ENCODE data around the gene PHC1.
"Not testable (repeated sequence)": the region's sequence is repeated elsewhere in the genome, so short reads cannot be mapped to it uniquely, and the experiment has no call there.

The PHC1 gene

DNA sequence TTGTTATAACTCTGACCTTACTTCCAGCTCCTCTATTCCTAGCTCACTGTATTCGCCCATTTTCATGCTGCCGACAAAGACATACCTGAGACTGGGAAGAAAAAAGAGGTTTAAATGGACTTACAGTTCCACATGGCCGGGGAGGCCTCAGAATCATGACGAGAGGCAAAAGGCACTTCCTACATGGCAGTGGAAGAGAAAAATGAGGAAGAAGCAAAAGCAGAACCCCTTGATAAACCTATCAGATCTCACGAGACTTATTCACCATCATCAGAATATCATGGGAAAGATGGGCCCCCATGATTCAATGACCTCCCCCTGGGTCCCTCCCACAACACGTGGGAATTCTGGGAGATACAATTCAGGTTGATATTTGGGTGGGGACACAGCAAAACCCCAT lies 14.5 kb upstream of the PHC1 start:
- no peak for DNase-seq
- TF ChIP-seq POLR2A (IDR thresholded peaks at IDR 0.05; ENCODE audit: low read length) (no peak), GATA1 (IDR thresholded peaks at IDR 0.05; ENCODE audit: low read depth, low read length) (no peak)

DNA sequence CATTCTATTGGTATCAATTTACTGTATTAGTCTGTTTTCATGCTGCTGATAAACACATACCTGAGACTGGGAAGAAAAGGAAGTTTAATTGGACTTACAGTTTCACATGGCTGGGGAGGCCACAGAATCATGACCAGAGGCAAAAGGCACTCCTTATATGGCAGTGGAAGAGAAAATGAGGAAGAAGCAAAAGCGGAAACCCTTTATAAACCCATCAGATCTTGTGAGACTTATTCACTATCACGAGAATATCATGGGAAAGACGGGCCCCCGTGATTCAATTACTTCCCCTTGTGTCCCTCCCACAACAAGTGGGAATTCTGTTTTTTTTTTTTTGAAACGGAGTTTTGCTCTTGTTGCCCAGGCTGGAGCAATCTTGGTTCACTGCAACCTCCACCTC lies 11.6 kb upstream of the PHC1 start:
- DNase-seq: not testable (repeated sequence)

DNA sequence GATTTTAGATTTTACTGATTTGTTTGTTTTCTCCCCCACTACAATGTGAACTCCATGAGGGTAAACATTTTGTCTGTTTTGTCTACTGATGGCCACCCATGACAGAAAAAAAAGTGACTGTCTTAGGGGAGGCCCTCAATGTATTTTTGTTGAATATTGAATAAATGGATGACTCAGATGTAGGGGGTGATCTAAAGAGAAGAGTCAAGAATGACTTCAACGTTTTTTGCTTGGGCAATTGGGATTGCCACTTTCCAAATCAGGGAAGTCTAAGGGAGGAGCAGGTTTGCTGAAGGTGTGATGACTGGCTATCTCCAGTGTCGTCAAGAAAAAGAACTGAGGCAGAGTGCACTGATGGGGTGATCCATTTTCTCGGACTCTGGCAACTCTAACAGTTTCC lies 10.7 kb upstream of the PHC1 start:
- no peak for TF ChIP-seq POLR2A (IDR thresholded peaks at IDR 0.05; ENCODE audit: low read length)
- TF ChIP-seq GATA1 (IDR thresholded peaks at IDR 0.05; ENCODE audit: low read depth, low read length): no peak
- DNase-seq: no peak

DNA sequence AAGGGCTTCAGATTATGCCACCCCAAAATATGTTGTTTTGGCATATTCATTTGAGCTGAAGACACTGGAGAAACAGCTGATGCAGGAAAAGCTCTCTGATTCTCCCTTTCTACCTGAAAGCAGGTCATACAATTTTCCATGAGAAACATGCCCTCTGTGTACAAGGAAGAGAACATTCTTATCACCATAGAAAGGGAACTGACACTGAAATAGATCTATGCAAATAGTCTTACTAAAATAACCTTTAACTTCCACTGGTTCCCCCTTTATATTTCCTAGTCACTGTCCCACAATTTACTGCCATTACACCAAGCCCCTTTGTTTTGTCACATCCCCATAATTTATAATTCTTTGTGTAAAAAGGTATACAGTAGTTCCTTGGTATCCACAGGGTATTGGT lies 9.6 kb upstream of the PHC1 start:
- TF ChIP-seq POLR2A (IDR thresholded peaks at IDR 0.05; ENCODE audit: low read length) (no peak), GATA1 (IDR thresholded peaks at IDR 0.05; ENCODE audit: low read depth, low read length) (no peak)

DNA sequence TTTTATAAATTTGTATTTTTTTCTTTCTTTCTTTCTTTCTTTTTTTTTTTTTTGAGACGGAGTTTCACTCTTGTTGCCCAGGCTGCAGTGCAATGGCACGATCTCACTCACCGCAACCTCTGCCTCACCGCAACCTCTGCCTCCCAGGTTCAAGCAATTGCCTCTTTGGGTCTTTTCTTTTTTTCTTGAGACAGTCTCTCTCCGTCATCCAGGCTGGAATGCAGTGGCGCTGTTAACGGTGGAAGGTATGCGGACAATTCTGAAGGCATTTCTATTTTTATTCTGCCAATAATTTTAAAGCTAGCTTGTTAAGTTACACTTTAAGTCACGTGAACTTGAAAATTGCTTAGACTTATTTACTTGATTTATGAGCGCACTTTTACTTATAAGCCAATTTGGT lies 8.8 kb upstream of the PHC1 start:
- no peak for TF ChIP-seq POLR2A (IDR thresholded peaks at IDR 0.05; ENCODE audit: low read length)
- DNase-seq: no peak

More for the DNA sequence above, 9.6 kb upstream of the PHC1 start:
- no peak for DNase-seq

DNA sequence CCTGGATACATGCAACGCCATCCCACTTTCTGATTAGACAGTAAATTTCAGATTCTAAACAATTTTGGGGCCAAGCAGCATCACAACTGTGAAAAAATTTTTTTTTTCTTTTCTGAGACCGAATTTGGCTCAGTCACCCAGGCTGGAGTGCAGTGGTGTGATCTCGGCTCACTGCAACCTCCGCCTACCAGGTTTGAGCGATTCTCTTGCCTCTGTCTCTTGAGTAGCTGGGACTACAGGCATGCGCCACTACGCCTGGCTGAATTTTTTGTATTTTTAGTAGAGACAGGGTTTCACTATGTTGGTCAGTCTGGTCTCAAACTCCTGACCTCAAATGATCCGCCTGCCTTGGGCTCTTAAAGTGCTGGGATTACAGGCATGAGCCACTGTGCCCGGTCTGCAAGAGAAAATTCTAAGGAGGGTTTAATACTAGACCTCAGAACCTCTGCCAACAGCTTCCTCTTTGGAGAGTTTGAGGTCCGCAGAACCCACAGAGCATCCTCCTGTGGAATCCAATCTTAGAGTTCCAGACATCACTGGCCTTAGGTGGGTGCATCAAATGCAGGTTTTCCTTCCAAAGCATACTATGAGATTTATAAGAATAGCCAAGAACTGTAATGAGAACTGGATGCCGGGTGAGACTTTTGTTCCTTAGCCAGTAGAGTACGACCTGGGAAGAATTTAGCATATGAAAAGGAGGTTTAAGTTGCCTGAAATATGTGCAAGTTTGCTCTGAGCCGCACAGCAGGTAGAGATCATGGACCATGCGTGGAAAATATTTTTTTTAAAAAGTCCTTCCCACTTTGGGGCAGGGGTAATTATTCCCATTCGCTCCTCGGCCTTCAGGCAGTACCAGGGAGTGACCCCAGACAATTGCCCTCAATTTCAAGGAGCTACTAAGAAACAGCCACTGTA lies 7.8 kb upstream of the PHC1 start:
- no peak for DNase-seq
- TF ChIP-seq GATA1 (IDR thresholded peaks at IDR 0.05; ENCODE audit: low read depth, low read length): no peak
- TF ChIP-seq POLR2A (IDR thresholded peaks at IDR 0.05; ENCODE audit: low read length): no peak

DNA sequence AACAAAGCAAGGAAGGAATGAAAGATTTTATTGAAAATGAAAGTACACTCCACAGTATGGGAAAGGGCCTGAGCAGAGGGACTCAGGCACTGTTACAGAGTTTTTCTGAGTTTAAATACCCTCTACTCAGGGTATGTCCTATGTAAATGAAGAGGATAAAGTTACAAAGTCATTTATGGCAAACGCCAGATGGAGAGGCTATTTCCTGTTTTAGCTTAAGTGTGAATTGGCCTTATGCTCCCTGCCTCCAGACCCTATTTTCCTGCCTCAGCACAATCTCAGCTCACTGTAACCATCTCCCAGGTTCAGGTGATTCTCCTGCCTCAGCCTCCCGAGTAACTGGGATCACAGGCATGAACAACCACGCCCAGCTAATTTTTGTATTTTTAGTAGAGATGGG lies 6.8 kb upstream of the PHC1 start:
- no peak for TF ChIP-seq POLR2A (IDR thresholded peaks at IDR 0.05; ENCODE audit: low read length)
- no peak for TF ChIP-seq GATA1 (IDR thresholded peaks at IDR 0.05; ENCODE audit: low read depth, low read length)
- DNase-seq: no peak

DNA sequence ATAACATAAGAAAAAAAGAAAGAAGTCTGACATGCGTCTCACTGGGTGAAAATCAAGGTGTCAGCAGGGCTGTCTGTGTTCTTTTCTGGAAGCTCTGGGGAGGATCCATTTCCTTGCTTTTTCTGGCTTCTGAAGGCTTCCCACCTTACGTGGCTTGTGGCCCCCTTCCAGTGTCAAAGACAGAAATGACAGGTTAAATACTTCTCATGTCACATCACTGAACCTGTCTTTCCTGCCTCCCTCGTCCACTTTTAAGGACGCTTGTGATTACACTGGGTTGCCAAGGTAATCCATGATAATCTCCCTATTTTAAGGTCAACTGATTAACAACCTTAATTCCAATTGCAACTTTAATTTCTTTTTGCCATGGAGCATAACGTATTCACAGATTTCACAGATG lies 4.6 kb upstream of the PHC1 start:
- DNase-seq: no peak
- TF ChIP-seq POLR2A (IDR thresholded peaks at IDR 0.05; ENCODE audit: low read length) (no peak), GATA1 (IDR thresholded peaks at IDR 0.05; ENCODE audit: low read depth, low read length) (no peak)

DNA sequence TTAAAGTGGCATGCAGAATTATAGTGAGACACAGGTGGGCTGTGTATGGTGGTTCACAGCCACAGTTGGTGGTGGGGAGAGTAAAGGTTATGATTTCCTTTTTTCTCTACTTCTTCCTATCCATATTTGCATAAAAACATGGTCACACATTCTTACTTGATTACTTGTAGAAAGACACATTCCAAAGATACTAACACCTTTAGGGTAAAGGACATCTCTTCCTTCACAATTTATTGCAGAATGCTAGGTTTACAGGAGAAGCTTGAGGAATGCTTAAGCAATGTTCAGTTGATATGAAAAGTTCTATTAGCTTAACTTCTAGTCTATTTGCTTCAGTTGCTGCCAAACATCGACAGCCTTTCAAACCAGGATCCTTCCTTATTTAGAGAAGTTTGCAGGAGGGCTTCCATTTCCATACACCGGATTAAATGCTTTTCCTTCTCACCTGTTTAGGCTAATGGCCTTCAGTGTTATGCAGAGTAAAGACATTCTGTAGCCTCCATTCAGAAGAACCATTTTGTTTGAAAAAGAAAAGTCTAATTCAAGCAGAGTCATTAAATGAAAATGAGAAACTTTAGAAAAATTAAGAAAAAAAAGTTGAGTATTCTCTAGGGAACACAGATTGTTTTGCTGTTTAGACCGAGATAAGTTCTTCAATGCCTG lies 2.6 kb upstream of the PHC1 start:
- no peak for DNase-seq
- no peak for TF ChIP-seq POLR2A (IDR thresholded peaks at IDR 0.05; ENCODE audit: low read length)
- no peak for TF ChIP-seq GATA1 (IDR thresholded peaks at IDR 0.05; ENCODE audit: low read depth, low read length)

DNA sequence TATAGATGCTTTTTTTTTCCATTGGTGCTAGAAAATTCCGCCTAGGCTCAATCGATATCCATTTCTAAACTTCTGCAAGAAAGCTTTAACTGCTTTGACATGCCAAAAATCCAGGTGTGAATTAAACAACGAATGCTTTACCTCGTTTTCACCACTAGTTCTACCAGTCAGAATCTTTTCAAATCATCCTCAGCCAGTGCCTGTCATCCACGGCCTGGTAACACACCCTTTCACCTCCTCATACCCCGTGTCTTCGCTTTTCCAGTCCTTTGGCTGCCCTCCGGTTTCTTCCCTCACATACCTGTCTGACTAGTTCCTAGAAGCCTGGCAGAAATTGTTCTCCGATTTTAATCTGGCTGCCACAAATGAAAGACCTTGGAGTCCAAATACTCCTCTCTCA lies 1.4 kb upstream of the PHC1 start:
- peak; percentile 7 to 16 for DNase-seq

DNA sequence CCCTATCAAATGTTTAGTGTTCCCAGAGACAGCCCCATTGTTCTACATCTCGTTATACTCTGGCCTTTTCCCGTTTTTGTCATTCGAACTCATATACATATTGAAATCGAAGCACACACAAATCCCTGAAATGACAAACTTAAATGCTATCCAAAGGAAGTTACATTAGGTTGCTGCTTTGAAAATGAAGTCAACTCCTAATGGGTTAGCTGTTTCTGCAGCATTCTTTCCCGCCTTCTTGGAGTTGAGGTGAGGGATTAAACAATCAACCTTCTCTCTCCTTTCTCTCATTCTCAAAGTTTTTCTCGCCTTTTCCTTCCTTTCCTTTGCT lies 642 bp upstream of the PHC1 start:
- no peak for TF ChIP-seq GATA1 (IDR thresholded peaks at IDR 0.05; ENCODE audit: low read depth, low read length)
- TF ChIP-seq POLR2A (IDR thresholded peaks at IDR 0.05; ENCODE audit: low read length): no peak
- peak in 1 of 2 experiments; percentile 31 for DNase-seq

More for the DNA sequence above, 1.4 kb upstream of the PHC1 start:
- TF ChIP-seq POLR2A (IDR thresholded peaks at IDR 0.05; ENCODE audit: low read length) (no peak), GATA1 (IDR thresholded peaks at IDR 0.05; ENCODE audit: low read depth, low read length) (no peak)

DNA sequence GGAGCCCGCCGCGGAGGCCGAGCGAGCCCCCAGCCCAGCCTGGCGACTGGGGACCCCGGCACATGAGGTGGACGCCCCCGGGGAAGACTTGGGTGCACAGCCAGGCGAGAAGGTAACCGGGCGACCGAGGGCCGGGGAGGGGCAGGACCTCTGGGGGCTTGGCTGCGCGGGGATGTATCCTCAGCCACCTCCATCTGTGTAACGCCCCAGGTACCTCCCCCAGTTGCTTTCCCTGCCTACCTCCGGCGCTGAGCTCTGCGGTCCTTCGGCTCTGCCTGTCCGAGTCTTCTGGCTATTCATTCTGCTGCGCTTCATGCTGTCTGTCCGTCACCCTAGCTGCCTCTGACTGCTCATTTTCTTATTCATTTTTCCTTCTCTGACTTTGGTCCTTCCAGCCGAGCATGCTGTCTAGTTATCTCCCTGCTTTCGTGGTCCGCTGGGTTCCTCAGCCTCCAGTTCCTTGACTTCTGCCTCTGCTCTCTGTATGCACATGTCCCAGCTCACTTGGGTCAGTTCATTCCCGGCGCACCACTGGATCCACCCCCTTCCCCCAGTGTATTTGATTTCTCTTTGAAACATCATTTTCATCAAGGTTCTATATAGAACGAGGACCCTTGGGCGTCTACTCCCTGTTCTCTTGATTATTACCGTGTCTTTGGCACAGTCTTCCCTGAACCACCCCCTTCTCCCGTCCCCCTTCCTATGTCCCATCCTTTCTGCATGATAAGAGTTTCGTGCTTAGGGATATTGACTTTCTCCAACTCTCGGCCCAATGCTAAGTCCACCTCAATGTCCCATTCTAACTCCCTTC lies 612 bp downstream of the PHC1 start:
- peak; percentile 40 to 44 for DNase-seq
- TF ChIP-seq POLR2A (IDR thresholded peaks at IDR 0.05; ENCODE audit: low read length): no peak
- no peak for TF ChIP-seq GATA1 (IDR thresholded peaks at IDR 0.05; ENCODE audit: low read depth, low read length)

DNA sequence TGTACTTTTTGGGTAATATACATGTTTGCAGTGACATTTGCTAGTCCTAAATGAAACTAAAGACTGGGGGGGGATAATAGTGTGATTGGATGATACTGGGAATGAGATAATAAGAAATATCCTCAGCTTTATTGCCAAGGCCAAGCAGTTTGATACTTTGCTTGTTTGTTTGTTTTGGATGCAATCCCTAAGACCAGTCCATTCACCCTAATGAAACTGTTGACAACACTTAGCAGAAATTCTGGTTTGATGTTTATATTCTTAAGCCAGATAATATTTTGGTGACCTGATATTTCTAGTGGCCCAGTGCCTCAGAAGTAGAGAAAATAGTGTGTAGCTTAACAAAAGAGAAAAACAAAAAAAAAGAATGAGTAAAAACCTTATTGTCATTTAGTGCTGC lies 1.8 kb downstream of the PHC1 start:
- no peak for DNase-seq
- TF ChIP-seq POLR2A (IDR thresholded peaks at IDR 0.05; ENCODE audit: low read length) (no peak), GATA1 (IDR thresholded peaks at IDR 0.05; ENCODE audit: low read depth, low read length) (no peak)

DNA sequence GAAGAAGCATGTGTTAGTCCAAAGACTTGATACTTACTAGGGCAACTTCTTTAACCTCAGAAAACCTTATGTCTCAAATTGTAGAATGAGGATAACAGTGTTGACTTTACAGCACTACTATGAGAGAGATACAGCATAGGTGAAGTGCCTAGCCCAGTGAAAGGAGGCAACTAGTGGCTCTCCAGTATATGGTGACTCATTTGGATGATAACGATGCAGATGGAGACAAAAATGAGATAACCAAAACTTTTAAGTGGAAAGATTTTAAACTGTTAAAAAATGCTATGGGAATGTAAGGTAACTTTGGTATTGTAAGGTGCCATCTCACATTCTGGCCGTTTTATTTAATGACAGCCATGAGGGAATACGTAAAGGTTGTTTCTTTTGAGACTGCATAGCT lies 2.7 kb downstream of the PHC1 start:
- peak; percentile 8 to 9 for DNase-seq
- TF ChIP-seq GATA1 (IDR thresholded peaks at IDR 0.05; ENCODE audit: low read depth, low read length): no peak
- TF ChIP-seq POLR2A (IDR thresholded peaks at IDR 0.05; ENCODE audit: low read length): no peak
